HepG2 (cell line): ENCODE measurements around the gene CETN2. TPM values are rescaled to one million over a fixed set of nuclear protein-coding genes. Genes with fewer than 3 reads are reported as not detected.

Source experiments
- ATAC-seq: fragments of 200-7000 bp; cut with Tn5 transposase; 3 replicates; pipeline ENCODE4 v1.9.1; 2020; ENCODE audit warnings: mild to moderate bottlenecking, moderate library complexity
- Bru-seq: library from RNA; stranded (reverse); fragments of 400-500 nt; gene quantifications from one replicate; lab custom pipeline; 2021; lab: Mats Ljungman, UMichigan
- BruChase-seq, 2 experiments: library from RNA; stranded (reverse); fragments of 400-500 nt; gene quantifications; one replicate each; lab custom pipeline; 2021; lab: Mats Ljungman, UMichigan
- BruUV-seq: library from RNA; stranded (reverse); fragments of 400-500 nt; replicated peaks from 2 replicates; lab custom pipeline; 2021; lab: Mats Ljungman, UMichigan
- CTCF ChIA-PET: fragments of 300-600 bp; formaldehyde crosslinking; extraction: SDS; loops from one replicate; lab custom pipeline; 2021; ENCODE audit warnings: low total read pairs, inconsistent platforms, low intra/inter-chr PET ratio; lab: Yijun Ruan, JAX
- POLR2A ChIA-PET: fragments of 350-600 bp; sonication (Branson Sonifier 250); formaldehyde crosslinking; loops from one replicate; lab custom pipeline; 2020; ENCODE audit warnings: antibody characterized with exemption, inconsistent platforms; lab: Yijun Ruan, JAX
- DNase-seq: peaks from one replicate; pipeline ENCODE4 v3.0.0-alpha.2; 2015; ENCODE audit warnings: low spot score
- FAIRE-seq: peaks from 3 replicates; lab custom pipeline; 2011; peaks lifted over from hg19 to GRCh38; lab: Jason Lieb, UNC
- H2AFZ ChIP-seq: one replicate; pipeline ENCODE4 v1.6.1; 2011; ENCODE audit warnings: low read length, inconsistent platforms
- H3K27ac ChIP-seq: fragments of 300-600 bp; 3 replicates; pipeline ENCODE4 v1.8.0; 2011; ENCODE audit warnings: mixed run types, mild to moderate bottlenecking, mixed read lengths, low read length, inconsistent platforms; ENCODE audit not compliant: insufficient read depth; ENCODE audit errors: extremely low read length
- H3K27me3 ChIP-seq, 2 experiments: fragments of 200-600 bp in 1 of 2; 2 replicates in 1 of 2; 3 replicates in 1 of 2; pipeline versions ENCODE4 v1.6.0 to v1.8.0; 2011; ENCODE audit warnings: low read length in 2 of 2, mild to moderate bottlenecking in 2 of 2, moderate library complexity in 2 of 2, inconsistent platforms in 1 of 2; ENCODE audit not compliant: insufficient read depth in 2 of 2, control insufficient read depth in 1 of 2
- H3K36me3 ChIP-seq, 2 experiments: fragments of 200-600 bp in 1 of 2; replicated peaks in 1 of 2; 2 replicates in 1 of 2; 3 replicates in 1 of 2; pipeline versions ENCODE4 v1.5.1 to v1.8.0; 2011; ENCODE audit warnings: low read length in 2 of 2, inconsistent platforms in 1 of 2; ENCODE audit not compliant: insufficient read depth in 2 of 2, control insufficient read depth in 1 of 2
- H3K4me1 ChIP-seq: 2 replicates; pipeline ENCODE4 v1.5.1; 2012; ENCODE audit warnings: low read length, inconsistent platforms; ENCODE audit not compliant: insufficient read depth
- H3K4me2 ChIP-seq: 2 replicates; pipeline ENCODE4 v1.6.0; 2011; ENCODE audit warnings: low read depth, low read length, inconsistent platforms
- H3K4me3 ChIP-seq, 3 experiments: fragments of 200-600 bp in 1 of 3; sonication (generic), shearing (Covaris generic) in 1 of 3; replicated peaks in 1 of 3; 2 replicates each; pipeline ENCODE4 v1.5.1; 2011 to 2016; ENCODE audit warnings: low read length in 3 of 3, inconsistent platforms in 2 of 3, low read depth in 2 of 3, mild to moderate bottlenecking in 2 of 3, control low read depth in 1 of 3, mixed read lengths in 1 of 3; ENCODE audit not compliant: insufficient read depth in 1 of 3
- H3K79me2 ChIP-seq: one replicate; pipeline ENCODE4 v1.6.1; 2011; ENCODE audit warnings: low read length, inconsistent platforms; ENCODE audit not compliant: insufficient read depth
- H3K9ac ChIP-seq: 2 replicates; pipeline ENCODE4 v1.6.0; 2011; ENCODE audit warnings: mild to moderate bottlenecking, low read depth, low read length, inconsistent platforms; ENCODE audit not compliant: insufficient read depth
- H3K9me3 ChIP-seq: 2 replicates; pipeline ENCODE4 v1.5.1; 2012; ENCODE audit warnings: mild to moderate bottlenecking, low read length
- H4K20me1 ChIP-seq: 2 replicates; pipeline ENCODE4 v1.6.0; 2011; ENCODE audit warnings: inconsistent platforms, mild to moderate bottlenecking, low read length, moderate library complexity; ENCODE audit not compliant: insufficient read depth
- ATF7-NPFF ChIP-seq: sonication (generic); formaldehyde crosslinking; IDR thresholded peaks from 2 replicates; pipeline ENCODE4 v1.8.1; 2023; ENCODE audit warnings: mild to moderate bottlenecking, low read depth, missing genetic modification reagents, moderate library complexity
- CREBL2 ChIP-seq: sonication (generic); formaldehyde crosslinking; IDR thresholded peaks from 2 replicates; pipeline ENCODE4 v1.8.1; 2023; ENCODE audit warnings: missing genetic modification reagents, mild to moderate bottlenecking, borderline replicate concordance
- DBP ChIP-seq: sonication (generic); formaldehyde crosslinking; IDR thresholded peaks from 2 replicates; pipeline ENCODE4 v1.4.0; 2020; ENCODE audit warnings: missing genetic modification reagents; ENCODE audit errors: not compliant biosample characterization
- IKZF5 ChIP-seq: IDR thresholded peaks from 2 replicates; pipeline ENCODE4 v1.6.1; 2018; ENCODE audit warnings: missing genetic modification reagents, mild to moderate bottlenecking, missing compliant biosample characterization
- PHF21A ChIP-seq: sonication (generic); formaldehyde crosslinking; IDR thresholded peaks from 2 replicates; pipeline ENCODE4 v1.5.0; 2020; ENCODE audit warnings: mild to moderate bottlenecking, missing genetic modification reagents
- POGK ChIP-seq: sonication (generic); formaldehyde crosslinking; conservative IDR thresholded peaks from 2 replicates; pipeline ENCODE4 v1.8.0; 2022; ENCODE audit warnings: mild to moderate bottlenecking, moderate library complexity, missing genetic modification reagents
- RARA ChIP-seq: IDR thresholded peaks from 2 replicates; pipeline ENCODE4 v1.6.1; 2016; ENCODE audit warnings: missing genetic modification reagents, missing compliant biosample characterization
- ZFY ChIP-seq: sonication (generic); formaldehyde crosslinking; IDR thresholded peaks from 2 replicates; pipeline ENCODE4 v1.4.0; 2020; ENCODE audit warnings: missing genetic modification reagents
- ZNF776 ChIP-seq: sonication (generic); formaldehyde crosslinking; IDR thresholded peaks from 2 replicates; pipeline ENCODE4 v1.4.0; 2020; ENCODE audit warnings: mild to moderate bottlenecking, missing genetic modification reagents
- WGBS: methylation state at CpG from one replicate; pipeline ENCODE4 v1.1.6; 2017; ENCODE audit warnings: low lambda C conversion rate; 5-methylcytosine and 5-hydroxymethylcytosine counted together
- in situ Hi-C: cut with HindIII; loops from 2 replicates; pipeline ENCODE4 v1.10.0; 2017; ENCODE audit warnings: low pct_unique_long_range_greater_than_20kb; ENCODE audit not compliant: extremely low pct_ligation_motif_present
- intact Hi-C: fragments of 100-400 bp; cut with micrococcal nuclease; formaldehyde crosslinking; loops from one replicate; pipeline ENCODE4 v1.10.0; 2022; ENCODE audit not compliant: unreplicated experiment
- long read RNA-seq, 2 experiments: library from RNA in 1 of 2; library from polyadenylated mRNA in 1 of 2; stranded (forward) in 1 of 2; unstranded in 1 of 2; transcript quantifications; one replicate each; pipeline ENCODE4 v2.0.0, GENCODE V29; 2019 to 2022
- polyA minus RNA-seq, 3 experiments: library from RNA; depleted of rRNA, polyadenylated mRNA; stranded (reverse); fragments of >200 nt; gene quantifications; 2 replicates each; pipeline ENCODE4 v1.2.3, GENCODE V29; 2011; ENCODE audit warnings: low replicate concordance in 1 of 3
- polyA plus RNA-seq, 8 experiments: library from polyadenylated mRNA; depleted of rRNA in 3 of 8; stranded (reverse) in 7 of 8; unstranded in 1 of 8; fragments of >200 nt; fragmentation: Illumina TruSeq in 4 of 8; extraction: Trizol in 4 of 8; gene quantifications; 2 replicates each; pipeline versions ENCODE4 v1.2.1 to v1.2.3, GENCODE V29; 2011 to 2016; ENCODE audit warnings: low read depth in 4 of 8, missing spikeins in 1 of 8, mixed read lengths in 1 of 8; ENCODE audit not compliant: insufficient read depth in 1 of 8
- total RNA-seq, 5 experiments: library from RNA; depleted of rRNA; stranded (reverse); fragments of >200 nt; fragmentation: Illumina TruSeq; extraction: Trizol; gene quantifications; 2 replicates each; pipeline ENCODE4 v1.2.3, GENCODE V29; 2016; ENCODE audit warnings: low read depth in 1 of 5

CETN2 gene
- 85.4 and 129 TPM in 2 replicates for total RNA-seq (2016; rRNA removed; fragmentation: Illumina TruSeq; extraction: Trizol)
- 13.7 and 14.5 TPM in 2 replicates for total RNA-seq (2016; cell fraction: cytosol; rRNA removed; fragmentation: Illumina TruSeq; extraction: Trizol; ENCODE audit: low read depth)
- total RNA-seq (2016; cell fraction: insoluble cytoplasmic fraction; rRNA removed; fragmentation: Illumina TruSeq; extraction: Trizol) = 81.8 and 138 TPM in 2 replicates
- total RNA-seq (2016; cell fraction: membrane; rRNA removed; fragmentation: Illumina TruSeq; extraction: Trizol) = 25.4 and 26.6 TPM in 2 replicates
- total RNA-seq (2016; cell fraction: nucleus; rRNA removed; fragmentation: Illumina TruSeq; extraction: Trizol) = 30.6 and 31.1 TPM in 2 replicates
- polyA plus RNA-seq (2011; rRNA removed) = 13.1 and 17.2 TPM in 2 replicates
- polyA plus RNA-seq (2011; cell fraction: cytosol; rRNA removed) = 6.3 and 10.9 TPM in 2 replicates
- 1.7 and 2.4 TPM in 2 replicates for polyA plus RNA-seq (2011; cell fraction: nucleus; rRNA removed)
- 24.0 and 37.8 TPM in 2 replicates for polyA plus RNA-seq (2012)
- 19.4 and 20.8 TPM in 2 replicates for polyA plus RNA-seq (2016; cell fraction: cytosol; fragmentation: Illumina TruSeq; extraction: Trizol; ENCODE audit: low read depth)
- 155 and 178 TPM in 2 replicates for polyA plus RNA-seq (2016; cell fraction: insoluble cytoplasmic fraction; fragmentation: Illumina TruSeq; extraction: Trizol; ENCODE audit: low read depth)
- 29.5 and 30.2 TPM in 2 replicates for polyA plus RNA-seq (2016; cell fraction: membrane; fragmentation: Illumina TruSeq; extraction: Trizol; ENCODE audit: low read depth)
- 52.9 and 59.1 TPM in 2 replicates for polyA plus RNA-seq (2016; cell fraction: nucleus; fragmentation: Illumina TruSeq; extraction: Trizol; ENCODE audit: insufficient read depth, low read depth)
- polyA minus RNA-seq (2011; rRNA and poly(A)+ RNA removed; ENCODE audit: low replicate concordance) = 3.1 and 8.5 TPM in 2 replicates
- polyA minus RNA-seq (2011; cell fraction: cytosol; rRNA and poly(A)+ RNA removed) = 6.4 and 6.5 TPM in 2 replicates
- 2.8 and 3.1 TPM in 2 replicates for polyA minus RNA-seq (2011; cell fraction: nucleus; rRNA and poly(A)+ RNA removed)
- Bru-seq, nascent RNA = percentile 57 among the genes with signal in this experiment
- percentile 81 among the genes with signal in this experiment for BruChase-seq, experiment 1, labeled RNA remaining after a 6-hour chase
- percentile 73 among the genes with signal in this experiment for BruChase-seq, experiment 2, labeled RNA remaining after a 2-hour chase
- long read RNA-seq, experiment 1, transcript CETN2-201 (5 exons, 1,454 nt) = major isoform, 50 of 70 reads
- long read RNA-seq, experiment 1, partial matches to known transcripts = 20 of 70 reads
- long read RNA-seq, experiment 1, other reads (novel, unspliced or antisense) = 0 of 70 reads
- long read RNA-seq, experiment 2, partial matches to known transcripts = 28 of 40 reads
- long read RNA-seq, experiment 2, other reads (novel, unspliced or antisense) = 8 of 40 reads

- peak; percentile 61 for FAIRE-seq
- intact Hi-C loops (no loop called here), in situ Hi-C loops (no loop called here)
- ChIA-PET POLR2A (interaction anchor here (1.0 kb wide), 1 partner anchor 10 kb away, joined by 5 read pairs; no protein-coding TSS in a partner anchor), CTCF (no interaction called here)
- BruUV-seq = TSS peak; percentile 56
- Histone ChIP-seq H3K36me3 (0 out of 5 replicates have a peak, but pooled peaks cover 0 to 6% of the 10 kb centered on the region in 2 experiments), H3K4me2 (peak within 1 kb of the TSS; percentile 77), H3K27me3 (no peaks in the 10 kb centered on the region; a peak in 1 of 5 replicates), H3K9ac (peak within 1 kb of the TSS; percentile 91), H4K20me1 (0 out of 2 replicates have a peak, but pooled peaks cover 3% of the 10 kb centered on the region), H3K4me1 (peaks cover 30% of the 10 kb centered on the region), H2AFZ (no peak within 1 kb of the TSS), H3K9me3 (no peaks in the 10 kb centered on the region), H3K79me2 (peaks cover 43% of the 10 kb centered on the region), H3K27ac (peak within 1 kb of the TSS; percentile 95), H3K4me3 (peak within 1 kb of the TSS; percentile 71 to 84 (median 84))
- peak; percentile 95 for ATAC-seq
- DNase-seq = peak; percentile 91
- 5% methylated on average over 3 of the region's 71 CpGs for WGBS
- TF ChIP-seq ZFY (CRISPR knock-in tag) = peak; percentile 75
- peak; percentile 40; the same call in 1 of the 2 replicates for TF ChIP-seq RARA (CRISPR knock-in tag)
- no peak for TF ChIP-seq CREBL2 (CRISPR knock-in tag)
- no peak for TF ChIP-seq DBP (CRISPR knock-in tag)
- TF ChIP-seq POGK (CRISPR knock-in tag) = 0 out of 2 replicates have a peak, but pooled peaks have one; percentile 33
- 0 out of 2 replicates have a peak, but pooled peaks have one; percentile 25 for TF ChIP-seq IKZF5 (CRISPR knock-in tag)
- TF ChIP-seq ZNF776 (CRISPR knock-in tag) = no peak
- TF ChIP-seq ATF7-NPFF (CRISPR knock-in tag) = no peak
- TF ChIP-seq PHF21A (CRISPR knock-in tag) = peak; percentile 61; the same call in 1 of the 2 replicates
Measured at GRCh38 chrX:152830312-152831305, at the start of gene CETN2, which contains the start of gene NSDHL. Gene CETN2, minus strand, starts transcription at chrX:152830757. Its CDS starts 47 bp downstream, at chrX:152830710. Gene NSDHL, plus strand, starts transcription at chrX:152831063. Its CDS starts 15,262 bp downstream, at chrX:152846325.
